Neural progenitor cell (in vitro differentiated cells): ENCODE data around the gene CD63. TPM values are rescaled to one million over a fixed set of nuclear protein-coding genes. Genes with fewer than 3 reads are reported as not detected.
A peak's percentile ranks its signal among the peaks of the same experiment; 100 is the strongest.

Source experiments
- DNase-seq: peaks from one replicate; pipeline ENCODE4 v3.0.0-alpha.2; 2016; ENCODE audit warnings: low spot score
- H2AFZ ChIP-seq: fragments of 200-600 bp; sonication (generic); replicated peaks from 2 replicates; pipeline ENCODE4 v1.6.1; 2016; ENCODE audit warnings: antibody characterized with exemption
- H3F3A ChIP-seq: fragments of 200-600 bp; sonication (generic); 2 replicates; pipeline ENCODE4 v1.6.1; 2016; ENCODE audit warnings: antibody characterized with exemption, low read depth
- H3K27ac ChIP-seq: fragments of 200-600 bp; sonication (generic); 2 replicates; pipeline ENCODE4 v1.5.1; 2016; ENCODE audit warnings: mild to moderate bottlenecking
- H3K27me3 ChIP-seq: fragments of 200-600 bp; sonication (generic); 2 replicates; pipeline ENCODE4 v1.6.1; 2016; ENCODE audit warnings: mild to moderate bottlenecking, moderate library complexity
- H3K36me3 ChIP-seq: fragments of 200-600 bp; sonication (generic); 2 replicates; pipeline ENCODE4 v1.5.1; 2016
- H3K4me1 ChIP-seq: fragments of 200-600 bp; sonication (generic); 2 replicates; pipeline ENCODE4 v1.6.1; 2016; ENCODE audit warnings: mixed run types
- H3K4me2 ChIP-seq: fragments of 200-600 bp; sonication (generic); 2 replicates; pipeline ENCODE4 v1.6.1; 2016
- H3K4me3 ChIP-seq: fragments of 200-600 bp; sonication (generic); 2 replicates; pipeline ENCODE4 v1.5.1; 2016
- H3K79me2 ChIP-seq: fragments of 200-600 bp; sonication (generic); 2 replicates; pipeline ENCODE4 v1.6.1; 2016; ENCODE audit warnings: low read depth
- H3K9ac ChIP-seq: fragments of 200-600 bp; sonication (generic); 2 replicates; pipeline ENCODE4 v1.6.1; 2016
- H3K9me3 ChIP-seq: fragments of 200-600 bp; sonication (generic); 2 replicates; pipeline ENCODE4 v1.5.1; 2016; ENCODE audit warnings: low read depth
- H4K20me1 ChIP-seq: fragments of 200-600 bp; sonication (generic); 2 replicates; pipeline ENCODE4 v1.6.1; 2016; ENCODE audit warnings: low read depth
- H3K27ac Mint-ChIP-seq: 3 replicates; pipeline ENCODE4 v1.8.0; 2021; ENCODE audit warnings: mixed read lengths
- H3K27me3 Mint-ChIP-seq: 2 replicates; pipeline ENCODE4 v1.8.0; 2022; ENCODE audit warnings: low read depth, mild to moderate bottlenecking, inconsistent platforms, moderate library complexity, mixed read lengths; ENCODE audit not compliant: insufficient read depth
- H3K36me3 Mint-ChIP-seq: 3 replicates; pipeline ENCODE4 v1.8.0; 2021; ENCODE audit warnings: mixed read lengths
- H3K4me1 Mint-ChIP-seq: 3 replicates; pipeline ENCODE4 v1.8.0; 2021; ENCODE audit warnings: mixed read lengths
- H3K4me3 Mint-ChIP-seq: 3 replicates; pipeline ENCODE4 v1.8.0; 2021; ENCODE audit warnings: mild to moderate bottlenecking, moderate library complexity, mixed read lengths
- H3K9me3 Mint-ChIP-seq: 3 replicates; pipeline ENCODE4 v1.8.0; 2020; ENCODE audit warnings: mixed read lengths
- EZH2 ChIP-seq: fragments of 200-600 bp; sonication (generic); IDR thresholded peaks from 2 replicates; pipeline ENCODE4 v1.6.1; 2017; ENCODE audit warnings: antibody characterized with exemption, mild to moderate bottlenecking, moderate library complexity
- EZH2phosphoT487 ChIP-seq: fragments of 200-600 bp; sonication (generic); IDR thresholded peaks from 2 replicates; pipeline ENCODE4 v1.6.1; 2017; ENCODE audit warnings: antibody characterized with exemption
- total RNA-seq: library from RNA; depleted of rRNA; stranded (reverse); fragments of >200 nt; gene quantifications from 2 replicates; pipeline ENCODE4 v1.2.3, GENCODE V29; 2015; ENCODE audit warnings: low replicate concordance
- TF ChIP-seq, protein P1 (sequence below): fragments of 200-600 bp; sonication (generic); IDR thresholded peaks from 2 replicates; pipeline ENCODE4 v1.5.1; 2017; ENCODE audit warnings: antibody characterized with exemption, mild to moderate bottlenecking

The CD63 gene
- total RNA-seq, 1 donor from 2014 or later: 305 TPM

DNA sequence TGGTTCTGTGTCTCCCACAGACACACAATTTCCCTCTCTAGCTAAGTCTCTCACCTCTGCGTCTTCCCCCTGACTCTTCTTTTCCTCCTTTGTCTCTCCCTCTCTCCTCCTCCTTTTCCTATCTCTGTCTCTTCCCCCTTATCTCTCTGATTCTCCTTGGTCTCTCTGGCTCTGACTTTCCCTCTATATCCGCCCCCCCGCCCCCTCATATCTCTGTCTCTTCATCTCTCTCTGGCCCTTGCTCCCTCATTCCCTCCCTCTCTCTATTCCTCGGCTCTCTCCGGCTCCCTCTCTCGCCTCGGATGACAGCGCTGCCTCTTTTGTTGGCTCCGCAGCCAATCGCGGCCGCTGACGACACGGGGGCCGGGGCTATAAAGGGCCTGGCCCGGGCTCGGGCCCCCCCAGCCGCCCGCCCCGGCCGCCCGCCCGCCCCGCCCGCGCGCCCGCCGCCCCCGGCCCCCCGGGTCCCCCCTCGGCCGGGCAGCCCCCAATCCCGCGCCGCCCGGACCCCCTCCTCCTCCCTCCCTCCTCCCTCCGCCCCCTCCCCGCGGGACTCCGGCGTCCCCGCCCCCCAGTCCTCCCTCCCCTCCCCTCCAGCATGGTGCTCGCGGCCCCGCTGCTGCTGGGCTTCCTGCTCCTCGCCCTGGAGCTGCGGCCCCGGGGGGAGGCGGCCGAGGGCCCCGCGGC is 14.1 kb upstream of the CD63 start, which contains the start of gene GDF11:
TSS of gene GDF11 (plus strand) at position 404 of the 687 bp plus-strand sequence. CDS start at position 599, 195 bp downstream.
- peaks cover 57% of the 10 kb centered on the region for H3F3A ChIP-seq
- H4K20me1 ChIP-seq: peaks cover 19% of the 10 kb centered on the region
- peak within 1 kb of the TSS; percentile 61 for H2AFZ ChIP-seq
- peaks cover 5% of the 10 kb centered on the region for H3K36me3 Mint-ChIP-seq
- H3K4me3 ChIP-seq: peak within 1 kb of the TSS; percentile 96
- TF ChIP-seq EZH2phosphoT487 (no peak), EZH2 (no peak)
- TF ChIP-seq, protein P1, sequence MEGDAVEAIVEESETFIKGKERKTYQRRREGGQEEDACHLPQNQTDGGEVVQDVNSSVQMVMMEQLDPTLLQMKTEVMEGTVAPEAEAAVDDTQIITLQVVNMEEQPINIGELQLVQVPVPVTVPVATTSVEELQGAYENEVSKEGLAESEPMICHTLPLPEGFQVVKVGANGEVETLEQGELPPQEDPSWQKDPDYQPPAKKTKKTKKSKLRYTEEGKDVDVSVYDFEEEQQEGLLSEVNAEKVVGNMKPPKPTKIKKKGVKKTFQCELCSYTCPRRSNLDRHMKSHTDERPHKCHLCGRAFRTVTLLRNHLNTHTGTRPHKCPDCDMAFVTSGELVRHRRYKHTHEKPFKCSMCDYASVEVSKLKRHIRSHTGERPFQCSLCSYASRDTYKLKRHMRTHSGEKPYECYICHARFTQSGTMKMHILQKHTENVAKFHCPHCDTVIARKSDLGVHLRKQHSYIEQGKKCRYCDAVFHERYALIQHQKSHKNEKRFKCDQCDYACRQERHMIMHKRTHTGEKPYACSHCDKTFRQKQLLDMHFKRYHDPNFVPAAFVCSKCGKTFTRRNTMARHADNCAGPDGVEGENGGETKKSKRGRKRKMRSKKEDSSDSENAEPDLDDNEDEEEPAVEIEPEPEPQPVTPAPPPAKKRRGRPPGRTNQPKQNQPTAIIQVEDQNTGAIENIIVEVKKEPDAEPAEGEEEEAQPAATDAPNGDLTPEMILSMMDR: no peak
- DNase-seq: peak; percentile 95
- no peaks in the 10 kb centered on the region for H3K27me3 ChIP-seq
- H3K79me2 ChIP-seq: peaks cover 46% of the 10 kb centered on the region
- peak within 1 kb of the TSS; percentile 73 for H3K9ac ChIP-seq
- peak within 1 kb of the TSS; percentile 97 for H3K4me3 Mint-ChIP-seq
- peaks cover 26% of the 10 kb centered on the region for H3K4me1 ChIP-seq
- no peaks in the 10 kb centered on the region for H3K36me3 ChIP-seq
- peak within 1 kb of the TSS; percentile 100 for H3K27ac Mint-ChIP-seq
- peaks cover 42% of the 10 kb centered on the region for H3K4me1 Mint-ChIP-seq
- H3K4me2 ChIP-seq: peak within 1 kb of the TSS; percentile 96
- H3K9me3 ChIP-seq: no peaks in the 10 kb centered on the region
- H3K9me3 Mint-ChIP-seq: peaks cover 2% of the 10 kb centered on the region
- peak within 1 kb of the TSS; percentile 91 for H3K27ac ChIP-seq
- no peaks in the 10 kb centered on the region for H3K27me3 Mint-ChIP-seq

DNA sequence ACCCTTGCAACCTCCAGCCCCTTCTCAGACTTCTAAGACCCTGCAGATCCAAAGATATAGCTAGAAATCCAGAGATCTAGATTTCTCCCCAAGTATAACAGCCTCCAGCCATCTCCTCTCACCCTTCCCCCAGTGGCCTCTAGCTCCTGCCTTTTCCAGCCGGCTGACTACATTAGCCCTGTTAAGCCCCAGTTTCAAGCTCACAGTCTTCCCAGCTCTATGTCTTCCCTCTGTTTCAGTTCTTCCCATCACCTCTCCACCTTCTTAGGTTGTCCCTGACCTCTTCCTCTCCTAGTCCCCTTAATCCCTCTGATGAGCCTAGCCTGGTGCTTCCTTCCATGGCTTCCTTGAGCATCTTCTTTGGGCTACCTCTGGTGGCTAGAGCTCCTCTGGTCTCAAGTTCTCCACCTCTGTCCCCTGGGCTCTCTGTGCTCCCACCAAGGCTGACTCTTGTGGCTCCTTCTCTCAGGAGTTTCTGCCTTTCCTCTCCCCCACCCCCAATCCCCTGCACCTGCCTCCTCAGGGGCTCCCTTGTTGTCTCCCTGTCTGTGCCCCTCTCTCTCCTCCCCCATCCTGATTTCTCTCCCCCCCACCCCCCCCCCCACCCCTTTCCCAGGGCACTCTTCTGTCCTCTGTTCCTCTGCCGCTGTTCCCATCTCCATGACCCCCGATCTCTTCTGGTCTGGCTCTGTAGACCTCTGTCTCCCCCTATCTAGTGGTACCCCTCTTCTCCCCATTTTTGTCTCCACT is 13.3 kb upstream of the CD63 start:
- Histone ChIP-seq H3K27ac (no peak overlapping the region), H3K4me3 (peak overlapping the region; percentile 46), H3K4me2 (peak overlapping the region; percentile 82), H3K27me3 (no peaks in the 10 kb centered on the region), H3K36me3 (no peaks in the 10 kb centered on the region), H4K20me1 (peaks cover 11% of the 10 kb centered on the region), H3K9ac (no peak overlapping the region), H3K79me2 (peaks cover 38% of the 10 kb centered on the region), H2AFZ (peak overlapping the region; percentile 61), H3K9me3 (no peaks in the 10 kb centered on the region), H3K4me1 (peaks cover 25% of the 10 kb centered on the region), H3F3A (peaks cover 61% of the 10 kb centered on the region)
- H3K27me3 Mint-ChIP-seq: peaks cover under 1% of the 10 kb centered on the region
- TF ChIP-seq EZH2: no peak
- TF ChIP-seq, protein P1: no peak
- TF ChIP-seq EZH2phosphoT487: no peak
- peak; percentile 43 for DNase-seq
- peaks cover 42% of the 10 kb centered on the region for H3K4me1 Mint-ChIP-seq
- peak overlapping the region; percentile 91 for H3K4me3 Mint-ChIP-seq
- no peaks in the 10 kb centered on the region for H3K36me3 Mint-ChIP-seq
- H3K27ac Mint-ChIP-seq: peak overlapping the region; percentile 89
- peaks cover 2% of the 10 kb centered on the region for H3K9me3 Mint-ChIP-seq

DNA sequence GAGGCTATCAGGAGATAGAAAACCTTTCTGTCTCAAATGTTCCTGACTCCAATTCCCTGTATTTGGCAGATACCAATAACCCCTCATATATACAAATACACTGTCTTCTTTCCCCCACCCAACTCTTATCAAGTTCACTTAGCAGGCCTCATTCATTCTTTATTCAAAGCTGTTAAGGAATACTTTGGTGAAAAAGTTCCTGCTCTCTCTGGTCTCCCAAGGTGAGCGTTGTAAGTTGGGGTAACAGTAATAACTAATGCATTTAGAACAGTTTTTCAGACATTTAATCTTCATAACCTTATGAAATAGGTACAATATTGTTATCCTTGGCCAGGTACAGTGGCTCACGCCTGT is 10.2 kb upstream of the CD63 start:
- Mint-ChIP-seq H3K27me3 (peaks cover 4% of the 10 kb centered on the region), H3K27ac (no peak overlapping the region), H3K36me3 (no peaks in the 10 kb centered on the region), H3K4me3 (peak overlapping the region; percentile 85), H3K9me3 (no peaks in the 10 kb centered on the region), H3K4me1 (peaks cover 31% of the 10 kb centered on the region)
- TF ChIP-seq, protein P1: no peak
- TF ChIP-seq EZH2phosphoT487: no peak
- TF ChIP-seq EZH2: no peak
- H3K9me3 ChIP-seq: no peaks in the 10 kb centered on the region
- H3K36me3 ChIP-seq: no peaks in the 10 kb centered on the region
- no peaks in the 10 kb centered on the region for H3K27me3 ChIP-seq
- no peak overlapping the region for H2AFZ ChIP-seq
- H3K4me3 ChIP-seq: no peak overlapping the region
- H3F3A ChIP-seq: peaks cover 37% of the 10 kb centered on the region
- DNase-seq: no peak
- H3K4me1 ChIP-seq: peaks cover 16% of the 10 kb centered on the region
- peak overlapping the region; percentile 94 for H3K4me2 ChIP-seq
- no peak overlapping the region for H3K9ac ChIP-seq
- no peaks in the 10 kb centered on the region for H4K20me1 ChIP-seq
- H3K79me2 ChIP-seq: peaks cover 14% of the 10 kb centered on the region
- H3K27ac ChIP-seq: no peak overlapping the region
